ENCODE data around the gene IHH. TPM values are rescaled to one million over a fixed set of nuclear protein-coding genes. Genes with fewer than 3 reads are reported as not detected.

The IHH gene
- total and polyA plus RNA-seq, 9 of the 15 experiments (the other 6 are each of a cell fraction or from before 2014, with no cell fraction given) = 0.07 TPM; not detected in 8

DNA sequence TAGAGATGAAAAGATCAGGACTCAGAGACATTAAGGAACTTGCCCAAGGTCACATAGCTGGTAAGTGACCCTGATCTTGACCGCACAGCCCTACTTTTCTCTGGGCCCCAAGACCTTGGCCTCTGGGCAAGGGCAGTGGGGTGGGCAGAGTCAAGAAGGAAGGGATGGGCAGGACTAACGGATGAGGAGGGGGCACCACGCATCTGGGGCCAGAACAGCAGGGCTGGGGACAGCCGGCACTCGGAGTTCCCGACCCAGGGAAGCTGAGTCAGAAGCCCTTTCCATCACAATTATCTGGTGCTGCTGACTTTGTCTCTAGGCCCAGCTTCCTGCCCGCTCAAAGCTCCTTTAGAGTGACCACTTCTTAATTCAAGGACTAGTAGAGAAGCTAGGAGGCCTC, 33.8 kb downstream of the IHH start:
- H3K27me3 ChIP-seq (ENCODE audit: control insufficient read depth in 2 of 2, insufficient read depth in 2 of 2, low read length in 2 of 2) = peaks cover 5 to 63% of the 10 kb centered on the region in 2 experiments; a peak in 4 of 5 replicates
- CTCF ChIA-PET (ENCODE audit: low intra/inter-chr PET ratio) = no interaction called here
- peaks cover 0 to 4% of the 10 kb centered on the region in 2 experiments; a peak in 1 of 5 replicates for H3K4me1 ChIP-seq (replicated peaks in 1 of 2; ENCODE audit: control insufficient read depth in 2 of 2, insufficient read depth in 2 of 2, low read length in 2 of 2)

DNA sequence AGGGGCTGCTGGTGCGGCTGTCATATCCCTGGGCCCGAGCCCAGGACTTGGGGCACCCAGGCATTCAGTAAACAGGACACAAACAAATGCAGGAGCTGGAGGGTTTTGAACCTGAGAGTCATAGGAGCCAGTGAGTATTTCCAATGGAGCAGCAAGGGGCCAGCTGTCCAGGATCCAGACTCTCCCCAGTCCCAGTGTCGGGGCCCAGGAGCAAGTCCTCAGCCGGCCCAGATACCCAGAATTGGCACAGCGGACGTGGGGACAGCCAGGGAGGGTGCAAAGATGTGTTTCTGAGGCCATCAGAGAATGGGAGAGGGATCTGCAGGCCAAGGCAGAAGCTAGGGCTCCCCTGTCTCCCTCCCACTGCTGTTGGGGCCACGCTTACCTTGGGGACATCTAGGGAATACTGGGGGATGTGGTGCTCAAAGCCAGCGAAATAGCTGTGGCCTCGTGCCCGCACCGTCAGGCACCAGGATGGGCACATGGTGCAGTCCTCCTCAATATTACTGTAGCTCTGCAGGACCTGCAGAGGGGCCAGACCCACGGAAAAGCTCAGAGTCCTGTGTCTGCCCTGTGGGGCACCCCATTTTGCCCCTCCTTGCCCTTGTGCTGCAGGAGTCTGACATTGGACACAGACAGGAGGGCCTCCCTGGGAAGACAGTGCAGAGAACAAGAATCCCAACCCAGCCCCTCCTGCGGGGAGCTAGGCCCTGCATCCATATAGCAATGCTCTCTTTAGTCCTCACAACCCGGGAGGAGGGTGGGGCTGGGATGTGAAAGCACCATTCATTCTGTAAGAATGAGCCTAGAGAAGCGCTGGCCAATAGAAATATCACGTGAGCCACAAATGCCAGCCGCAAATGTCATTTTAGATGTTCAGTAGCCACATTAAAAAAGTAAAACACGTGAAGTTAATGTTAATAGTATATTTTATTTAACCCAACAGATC, 34.8 kb downstream of the IHH start:
- FAIRE-seq (no peak), DNase-seq (ENCODE audit: extremely low read depth in 1 of 4, low spot score in 3 of 4) (no peak), ATAC-seq (no peak)
- no peaks in the 10 kb centered on the region for H3K36me3 ChIP-seq (ENCODE audit: control insufficient read depth, insufficient read depth, low read length)
- H3K4me1 ChIP-seq (replicated peaks in 1 of 2; ENCODE audit: control insufficient read depth in 2 of 2, insufficient read depth in 2 of 2, low read length in 2 of 2) = peaks cover 0 to under 1% of the 10 kb centered on the region in 2 experiments; a peak in 1 of 5 replicates
- in situ Hi-C loops (cut with MboI) (loop anchor here (10.0 kb wide), 1 partner anchor 129 kb away; no protein-coding TSS in a partner anchor), intact Hi-C loops (cut with micrococcal nuclease) (no loop called here)
- BruUV-seq (replicated peaks) = no TSS peak
- no peak overlapping the region; a peak in 1 of 4 replicates for H3K9ac ChIP-seq (ENCODE audit: insufficient read depth in 1 of 2, low read depth in 2 of 2, low read length in 2 of 2)
- H3K27ac ChIP-seq (ENCODE audit: extremely low read depth, low read depth, low read length) = no peak overlapping the region
- no peak overlapping the region for H2AFZ ChIP-seq (ENCODE audit: low read depth, low read length)
- no peaks in the 10 kb centered on the region for H3K79me2 ChIP-seq (ENCODE audit: control insufficient read depth, insufficient read depth, low read length)
- H3K27me3 ChIP-seq (ENCODE audit: control insufficient read depth in 2 of 2, insufficient read depth in 2 of 2, low read length in 2 of 2) = peaks cover 0 to 66% of the 10 kb centered on the region in 2 experiments; a peak in 4 of 5 replicates
- no peak overlapping the region for H3K4me3 ChIP-seq
- H3K9me1 ChIP-seq (ENCODE audit: control insufficient read depth, insufficient read depth, low read length) = no peaks in the 10 kb centered on the region
- ChIA-PET POLR2A (interaction anchor here (0.6 to 0.9 kb wide), 2 partner anchors 10 to 12 kb away, joined by 3 read pairs; no protein-coding TSS in a partner anchor), CTCF (ENCODE audit: low intra/inter-chr PET ratio) (no interaction called here)
- under 1% methylated on average over 16 of the region's 18 CpGs for WGBS (ENCODE audit: insufficient coverage, low coverage, missing lambda C conversion rate)
- H3K9me3 ChIP-seq (replicated peaks; ENCODE audit: control insufficient read depth, insufficient read depth, low read depth, low read length) = no peaks in the 10 kb centered on the region
- H3K4me2 ChIP-seq (ENCODE audit: insufficient read depth, low read length) = no peak overlapping the region
- peaks cover 4% of the 10 kb centered on the region; the same call in 1 of the 2 replicates for H4K20me1 ChIP-seq (replicated peaks; ENCODE audit: control insufficient read depth, insufficient read depth, low read length)
- TF ChIP-seq NUFIP1 (IDR thresholded peaks at IDR 0.05; ENCODE audit: partially characterized antibody) (no peak), NR2C2 (CRISPR knock-in tag; IDR thresholded peaks at IDR 0.05) (no peak), NR2C2 (tag; IDR thresholded peaks at IDR 0.05) (no peak), PHB2 (IDR thresholded peaks at IDR 0.05; ENCODE audit: low read depth) (no peak), EP400 (IDR thresholded peaks at IDR 0.05) (no peak), SMARCB1 (IDR thresholded peaks at IDR 0.05; ENCODE audit: insufficient read length, low read depth) (no peak)
- TF ChIP-seq, protein P1, sequence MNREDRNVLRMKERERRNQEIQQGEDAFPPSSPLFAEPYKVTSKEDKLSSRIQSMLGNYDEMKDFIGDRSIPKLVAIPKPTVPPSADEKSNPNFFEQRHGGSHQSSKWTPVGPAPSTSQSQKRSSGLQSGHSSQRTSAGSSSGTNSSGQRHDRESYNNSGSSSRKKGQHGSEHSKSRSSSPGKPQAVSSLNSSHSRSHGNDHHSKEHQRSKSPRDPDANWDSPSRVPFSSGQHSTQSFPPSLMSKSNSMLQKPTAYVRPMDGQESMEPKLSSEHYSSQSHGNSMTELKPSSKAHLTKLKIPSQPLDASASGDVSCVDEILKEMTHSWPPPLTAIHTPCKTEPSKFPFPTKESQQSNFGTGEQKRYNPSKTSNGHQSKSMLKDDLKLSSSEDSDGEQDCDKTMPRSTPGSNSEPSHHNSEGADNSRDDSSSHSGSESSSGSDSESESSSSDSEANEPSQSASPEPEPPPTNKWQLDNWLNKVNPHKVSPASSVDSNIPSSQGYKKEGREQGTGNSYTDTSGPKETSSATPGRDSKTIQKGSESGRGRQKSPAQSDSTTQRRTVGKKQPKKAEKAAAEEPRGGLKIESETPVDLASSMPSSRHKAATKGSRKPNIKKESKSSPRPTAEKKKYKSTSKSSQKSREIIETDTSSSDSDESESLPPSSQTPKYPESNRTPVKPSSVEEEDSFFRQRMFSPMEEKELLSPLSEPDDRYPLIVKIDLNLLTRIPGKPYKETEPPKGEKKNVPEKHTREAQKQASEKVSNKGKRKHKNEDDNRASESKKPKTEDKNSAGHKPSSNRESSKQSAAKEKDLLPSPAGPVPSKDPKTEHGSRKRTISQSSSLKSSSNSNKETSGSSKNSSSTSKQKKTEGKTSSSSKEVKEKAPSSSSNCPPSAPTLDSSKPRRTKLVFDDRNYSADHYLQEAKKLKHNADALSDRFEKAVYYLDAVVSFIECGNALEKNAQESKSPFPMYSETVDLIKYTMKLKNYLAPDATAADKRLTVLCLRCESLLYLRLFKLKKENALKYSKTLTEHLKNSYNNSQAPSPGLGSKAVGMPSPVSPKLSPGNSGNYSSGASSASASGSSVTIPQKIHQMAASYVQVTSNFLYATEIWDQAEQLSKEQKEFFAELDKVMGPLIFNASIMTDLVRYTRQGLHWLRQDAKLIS (CRISPR knock-in tag; IDR thresholded peaks at IDR 0.05) = no peak

More for the DNA sequence above, 33.8 kb downstream of the IHH start:
- Histone ChIP-seq H3K9me3 (replicated peaks; ENCODE audit: control insufficient read depth, insufficient read depth, low read depth, low read length) (no peaks in the 10 kb centered on the region), H3K4me2 (ENCODE audit: insufficient read depth, low read length) (no peak overlapping the region), H3K9ac (ENCODE audit: insufficient read depth in 1 of 2, low read depth in 2 of 2, low read length in 2 of 2) (no peak overlapping the region), H3K36me3 (ENCODE audit: control insufficient read depth, insufficient read depth, low read length) (no peaks in the 10 kb centered on the region), H3K79me2 (ENCODE audit: control insufficient read depth, insufficient read depth, low read length) (no peaks in the 10 kb centered on the region), H3K4me3 (no peak overlapping the region), H4K20me1 (replicated peaks; ENCODE audit: control insufficient read depth, insufficient read depth, low read length) (peaks cover 4% of the 10 kb centered on the region; the same call in 1 of the 2 replicates), H3K9me1 (ENCODE audit: control insufficient read depth, insufficient read depth, low read length) (no peaks in the 10 kb centered on the region), H3K27ac (ENCODE audit: extremely low read depth, low read depth, low read length) (no peak overlapping the region), H2AFZ (ENCODE audit: low read depth, low read length) (no peak overlapping the region)
- no peak for ATAC-seq
- in situ Hi-C loops (cut with MboI) (loop anchor here (10.0 kb wide), 1 partner anchor 128 kb away; no protein-coding TSS in a partner anchor), intact Hi-C loops (cut with micrococcal nuclease) (no loop called here)
- WGBS (ENCODE audit: insufficient coverage, low coverage, missing lambda C conversion rate) = 0% methylated on average over 5 of the region's 7 CpGs
- POLR2A ChIA-PET = no interaction called here
- DNase-seq (ENCODE audit: extremely low read depth in 1 of 4, low spot score in 3 of 4) = no peak
- TF ChIP-seq, protein P2, sequence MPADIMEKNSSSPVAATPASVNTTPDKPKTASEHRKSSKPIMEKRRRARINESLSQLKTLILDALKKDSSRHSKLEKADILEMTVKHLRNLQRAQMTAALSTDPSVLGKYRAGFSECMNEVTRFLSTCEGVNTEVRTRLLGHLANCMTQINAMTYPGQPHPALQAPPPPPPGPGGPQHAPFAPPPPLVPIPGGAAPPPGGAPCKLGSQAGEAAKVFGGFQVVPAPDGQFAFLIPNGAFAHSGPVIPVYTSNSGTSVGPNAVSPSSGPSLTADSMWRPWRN (IDR thresholded peaks at IDR 0.05; ENCODE audit: low read depth) = no peak
- BruUV-seq (replicated peaks) = no TSS peak
- FAIRE-seq = no peak
